Neural progenitor cell (in vitro differentiated cells): ENCODE results near the gene DLG2. TPM values are rescaled to one million over a fixed set of nuclear protein-coding genes. Genes with fewer than 3 reads are reported as not detected.
"Not testable (repeated sequence)": the region's sequence is repeated elsewhere in the genome, so short reads cannot be mapped to it uniquely, and the experiment has no call there.

ENCODE experiments used
- DNase-seq: peaks from one replicate; pipeline ENCODE4 v3.0.0-alpha.2; 2016; ENCODE audit warnings: low spot score
- H2AFZ ChIP-seq: fragments of 200-600 bp; sonication (generic); replicated peaks from 2 replicates; pipeline ENCODE4 v1.6.1; 2016; ENCODE audit warnings: antibody characterized with exemption
- H3F3A ChIP-seq: fragments of 200-600 bp; sonication (generic); 2 replicates; pipeline ENCODE4 v1.6.1; 2016; ENCODE audit warnings: antibody characterized with exemption, low read depth
- H3K27ac ChIP-seq: fragments of 200-600 bp; sonication (generic); 2 replicates; pipeline ENCODE4 v1.5.1; 2016; ENCODE audit warnings: mild to moderate bottlenecking
- H3K27me3 ChIP-seq: fragments of 200-600 bp; sonication (generic); 2 replicates; pipeline ENCODE4 v1.6.1; 2016; ENCODE audit warnings: mild to moderate bottlenecking, moderate library complexity
- H3K36me3 ChIP-seq: fragments of 200-600 bp; sonication (generic); 2 replicates; pipeline ENCODE4 v1.5.1; 2016
- H3K4me1 ChIP-seq: fragments of 200-600 bp; sonication (generic); 2 replicates; pipeline ENCODE4 v1.6.1; 2016; ENCODE audit warnings: mixed run types
- H3K4me2 ChIP-seq: fragments of 200-600 bp; sonication (generic); 2 replicates; pipeline ENCODE4 v1.6.1; 2016
- H3K4me3 ChIP-seq: fragments of 200-600 bp; sonication (generic); 2 replicates; pipeline ENCODE4 v1.5.1; 2016
- H3K79me2 ChIP-seq: fragments of 200-600 bp; sonication (generic); 2 replicates; pipeline ENCODE4 v1.6.1; 2016; ENCODE audit warnings: low read depth
- H3K9ac ChIP-seq: fragments of 200-600 bp; sonication (generic); 2 replicates; pipeline ENCODE4 v1.6.1; 2016
- H3K9me3 ChIP-seq: fragments of 200-600 bp; sonication (generic); 2 replicates; pipeline ENCODE4 v1.5.1; 2016; ENCODE audit warnings: low read depth
- H4K20me1 ChIP-seq: fragments of 200-600 bp; sonication (generic); 2 replicates; pipeline ENCODE4 v1.6.1; 2016; ENCODE audit warnings: low read depth
- H3K27ac Mint-ChIP-seq: 3 replicates; pipeline ENCODE4 v1.8.0; 2021; ENCODE audit warnings: mixed read lengths
- H3K27me3 Mint-ChIP-seq: 2 replicates; pipeline ENCODE4 v1.8.0; 2022; ENCODE audit warnings: low read depth, mild to moderate bottlenecking, inconsistent platforms, moderate library complexity, mixed read lengths; ENCODE audit not compliant: insufficient read depth
- H3K36me3 Mint-ChIP-seq: 3 replicates; pipeline ENCODE4 v1.8.0; 2021; ENCODE audit warnings: mixed read lengths
- H3K4me1 Mint-ChIP-seq: 3 replicates; pipeline ENCODE4 v1.8.0; 2021; ENCODE audit warnings: mixed read lengths
- H3K4me3 Mint-ChIP-seq: 3 replicates; pipeline ENCODE4 v1.8.0; 2021; ENCODE audit warnings: mild to moderate bottlenecking, moderate library complexity, mixed read lengths
- H3K9me3 Mint-ChIP-seq: 3 replicates; pipeline ENCODE4 v1.8.0; 2020; ENCODE audit warnings: mixed read lengths
- EZH2 ChIP-seq: fragments of 200-600 bp; sonication (generic); IDR thresholded peaks from 2 replicates; pipeline ENCODE4 v1.6.1; 2017; ENCODE audit warnings: antibody characterized with exemption, mild to moderate bottlenecking, moderate library complexity
- EZH2phosphoT487 ChIP-seq: fragments of 200-600 bp; sonication (generic); IDR thresholded peaks from 2 replicates; pipeline ENCODE4 v1.6.1; 2017; ENCODE audit warnings: antibody characterized with exemption
- total RNA-seq: library from RNA; depleted of rRNA; stranded (reverse); fragments of >200 nt; gene quantifications from 2 replicates; pipeline ENCODE4 v1.2.3, GENCODE V29; 2015; ENCODE audit warnings: low replicate concordance
- TF ChIP-seq, protein P1 (sequence below): fragments of 200-600 bp; sonication (generic); IDR thresholded peaks from 2 replicates; pipeline ENCODE4 v1.5.1; 2017; ENCODE audit warnings: antibody characterized with exemption, mild to moderate bottlenecking

DLG2 gene
- total RNA-seq, 1 donor from 2014 or later, result 7.5 TPM

DNA sequence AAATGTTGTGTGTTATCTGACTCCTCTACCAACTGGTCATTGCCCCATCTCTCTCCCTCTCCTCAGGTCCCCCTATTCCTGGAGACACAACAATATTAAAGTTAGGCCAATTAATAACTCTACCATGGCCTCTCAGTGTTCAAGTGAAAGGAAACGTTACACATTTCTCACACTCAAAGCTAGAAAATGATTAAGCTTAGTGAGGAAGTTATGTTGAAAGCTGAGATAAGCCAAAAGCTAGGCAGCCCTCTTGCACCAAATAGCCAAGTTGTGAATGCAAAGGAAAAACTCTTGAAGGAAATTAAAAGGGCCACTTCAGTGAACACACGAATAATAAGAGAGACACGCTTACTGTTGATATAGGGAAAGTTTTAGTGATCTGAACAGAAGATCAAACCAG, 6.9 kb downstream of the DLG2 start:
- no peak overlapping the region for H3K27ac ChIP-seq
- no peaks in the 10 kb centered on the region for H3K4me1 ChIP-seq
- H3K9ac ChIP-seq, result no peak overlapping the region
- no peaks in the 10 kb centered on the region for H4K20me1 ChIP-seq
- no peaks in the 10 kb centered on the region for H3K79me2 ChIP-seq
- no peak overlapping the region for H3K4me3 ChIP-seq
- Mint-ChIP-seq H3K4me1 (peaks cover under 1% of the 10 kb centered on the region), H3K27me3 (no peaks in the 10 kb centered on the region), H3K9me3 (no peaks in the 10 kb centered on the region), H3K36me3 (no peaks in the 10 kb centered on the region), H3K27ac (no peak overlapping the region), H3K4me3 (no peak overlapping the region)
- H3F3A ChIP-seq, result no peaks in the 10 kb centered on the region
- DNase-seq, result no peak
- H3K36me3 ChIP-seq, result no peaks in the 10 kb centered on the region
- H3K4me2 ChIP-seq, result no peak overlapping the region
- no peaks in the 10 kb centered on the region for H3K27me3 ChIP-seq
- no peak overlapping the region for H2AFZ ChIP-seq
- TF ChIP-seq EZH2phosphoT487 (no peak), EZH2 (no peak)
- TF ChIP-seq, protein P1, sequence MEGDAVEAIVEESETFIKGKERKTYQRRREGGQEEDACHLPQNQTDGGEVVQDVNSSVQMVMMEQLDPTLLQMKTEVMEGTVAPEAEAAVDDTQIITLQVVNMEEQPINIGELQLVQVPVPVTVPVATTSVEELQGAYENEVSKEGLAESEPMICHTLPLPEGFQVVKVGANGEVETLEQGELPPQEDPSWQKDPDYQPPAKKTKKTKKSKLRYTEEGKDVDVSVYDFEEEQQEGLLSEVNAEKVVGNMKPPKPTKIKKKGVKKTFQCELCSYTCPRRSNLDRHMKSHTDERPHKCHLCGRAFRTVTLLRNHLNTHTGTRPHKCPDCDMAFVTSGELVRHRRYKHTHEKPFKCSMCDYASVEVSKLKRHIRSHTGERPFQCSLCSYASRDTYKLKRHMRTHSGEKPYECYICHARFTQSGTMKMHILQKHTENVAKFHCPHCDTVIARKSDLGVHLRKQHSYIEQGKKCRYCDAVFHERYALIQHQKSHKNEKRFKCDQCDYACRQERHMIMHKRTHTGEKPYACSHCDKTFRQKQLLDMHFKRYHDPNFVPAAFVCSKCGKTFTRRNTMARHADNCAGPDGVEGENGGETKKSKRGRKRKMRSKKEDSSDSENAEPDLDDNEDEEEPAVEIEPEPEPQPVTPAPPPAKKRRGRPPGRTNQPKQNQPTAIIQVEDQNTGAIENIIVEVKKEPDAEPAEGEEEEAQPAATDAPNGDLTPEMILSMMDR, result no peak
- no peaks in the 10 kb centered on the region for H3K9me3 ChIP-seq

DNA sequence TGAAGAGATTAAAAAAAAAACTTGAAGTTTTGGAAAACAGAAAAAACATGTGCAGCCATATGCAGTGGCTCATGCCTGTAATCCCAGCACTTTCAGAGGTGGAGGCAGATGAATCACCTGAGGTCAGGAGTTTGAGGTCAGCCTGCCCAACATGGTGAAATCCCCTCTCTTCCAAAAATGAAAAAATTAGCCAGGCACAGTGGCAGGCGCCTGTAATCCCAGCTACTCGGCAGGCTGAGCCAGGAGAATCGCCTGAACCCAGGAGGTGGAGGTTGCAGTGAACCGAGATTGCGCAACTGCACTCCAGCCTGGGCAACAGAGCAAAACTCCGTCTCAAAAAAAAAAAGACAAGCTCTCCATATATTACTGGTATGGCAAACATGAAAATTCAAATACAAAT, 7.6 kb downstream of the DLG2 start:
- Histone ChIP-seq H3K4me3 (no peak overlapping the region), H3K9ac (no peak overlapping the region), H2AFZ (no peak overlapping the region), H3K27me3 (no peaks in the 10 kb centered on the region), H3K36me3 (no peaks in the 10 kb centered on the region), H3F3A (no peaks in the 10 kb centered on the region), H3K27ac (no peak overlapping the region), H3K4me2 (no peak overlapping the region), H3K79me2 (no peaks in the 10 kb centered on the region), H4K20me1 (no peaks in the 10 kb centered on the region), H3K9me3 (no peaks in the 10 kb centered on the region), H3K4me1 (no peaks in the 10 kb centered on the region)
- Mint-ChIP-seq H3K27ac (no peak overlapping the region), H3K36me3 (no peaks in the 10 kb centered on the region), H3K4me1 (no peaks in the 10 kb centered on the region), H3K4me3 (no peak overlapping the region), H3K27me3 (no peaks in the 10 kb centered on the region), H3K9me3 (no peaks in the 10 kb centered on the region)
- no peak for DNase-seq
- TF ChIP-seq, protein P1, result no peak
- TF ChIP-seq EZH2 (no peak), EZH2phosphoT487 (no peak)

DNA sequence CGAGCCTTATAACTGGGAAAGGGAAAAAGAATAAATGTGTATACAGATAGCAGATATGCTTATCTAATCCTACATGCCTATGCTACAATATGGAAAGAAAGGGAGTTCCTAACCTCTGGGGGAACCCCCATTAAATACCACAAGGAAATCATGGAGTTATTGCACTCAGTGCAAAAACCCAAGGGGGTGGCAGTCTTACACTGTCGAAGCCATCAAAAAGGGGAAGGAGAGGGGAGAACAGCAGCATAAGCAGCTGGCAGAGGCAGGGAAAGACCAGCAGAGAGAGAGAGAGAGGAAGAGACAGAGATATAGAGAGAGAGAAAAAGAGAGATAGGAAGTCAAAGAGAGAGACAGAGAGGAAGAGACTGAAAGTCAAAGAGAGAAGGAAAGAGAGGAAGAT, 15.5 kb downstream of the DLG2 start:
- not testable (repeated sequence) for H3K9me3 Mint-ChIP-seq, H4K20me1 ChIP-seq, H3K36me3 Mint-ChIP-seq, H3K27ac Mint-ChIP-seq, H3K4me1 ChIP-seq, H3K4me3 Mint-ChIP-seq, H3K4me3 ChIP-seq, H3K79me2 ChIP-seq, H3K27ac ChIP-seq, H3F3A ChIP-seq, H3K9ac ChIP-seq, H3K4me2 ChIP-seq, H3K27me3 Mint-ChIP-seq, H3K36me3 ChIP-seq, H3K27me3 ChIP-seq, H3K9me3 ChIP-seq, H3K4me1 Mint-ChIP-seq, H2AFZ ChIP-seq, DNase-seq

DNA sequence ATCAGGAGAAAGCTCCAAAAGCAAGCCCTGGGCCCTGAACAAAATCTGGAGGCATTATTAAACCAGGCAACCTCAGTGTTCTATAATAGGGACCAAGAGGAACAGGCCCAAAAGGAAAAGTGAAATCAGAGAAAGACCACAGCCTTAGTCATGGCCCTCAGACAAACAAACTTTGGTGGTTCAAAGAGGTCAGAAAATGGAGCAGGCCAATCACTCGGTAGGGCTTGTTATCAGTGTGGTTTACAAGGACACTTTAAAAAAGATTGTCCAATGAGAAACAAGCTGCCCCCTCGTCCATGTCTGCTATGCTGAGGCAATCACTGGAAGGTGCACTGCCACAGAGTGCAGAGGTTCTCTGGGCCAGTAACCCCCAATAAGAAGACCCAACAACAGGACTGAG, 17.9 kb downstream of the DLG2 start:
- H3K9me3 Mint-ChIP-seq, H3K4me1 Mint-ChIP-seq, H3F3A ChIP-seq, H3K36me3 Mint-ChIP-seq, H3K36me3 ChIP-seq, H3K27ac ChIP-seq, H3K9me3 ChIP-seq, H4K20me1 ChIP-seq, DNase-seq, H3K27me3 ChIP-seq, H3K4me1 ChIP-seq, H3K27ac Mint-ChIP-seq, H3K9ac ChIP-seq, H3K4me3 Mint-ChIP-seq, H3K4me3 ChIP-seq, H3K27me3 Mint-ChIP-seq, H3K4me2 ChIP-seq, H3K79me2 ChIP-seq, H2AFZ ChIP-seq: not testable (repeated sequence)

DNA sequence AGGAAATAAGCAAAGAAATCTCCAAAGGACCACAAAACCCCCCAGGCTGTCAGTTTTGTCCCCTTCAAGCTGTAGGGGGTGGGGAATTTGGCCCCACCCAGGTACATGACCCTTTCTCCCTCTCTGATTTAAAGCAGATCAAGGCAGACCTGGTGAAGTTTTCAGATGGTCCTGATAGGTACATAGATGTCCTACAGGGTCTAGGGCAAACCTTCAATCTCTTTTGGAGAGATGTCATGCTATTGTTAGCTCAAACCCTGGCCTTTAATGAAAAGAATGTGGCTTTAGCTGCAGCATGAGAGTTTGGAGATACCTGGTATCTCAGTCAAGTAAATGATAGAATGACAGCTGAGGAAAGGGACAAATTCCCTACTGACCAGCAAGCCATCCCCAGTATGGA, 18.5 kb downstream of the DLG2 start:
- not testable (repeated sequence) for H3F3A ChIP-seq, H3K27ac Mint-ChIP-seq, H3K36me3 ChIP-seq, H3K27me3 ChIP-seq, H4K20me1 ChIP-seq, H3K4me3 ChIP-seq, H3K27me3 Mint-ChIP-seq, H3K9me3 Mint-ChIP-seq, H3K4me2 ChIP-seq, H2AFZ ChIP-seq, H3K27ac ChIP-seq, H3K9ac ChIP-seq, H3K36me3 Mint-ChIP-seq, H3K9me3 ChIP-seq, H3K4me1 Mint-ChIP-seq, H3K4me3 Mint-ChIP-seq, H3K4me1 ChIP-seq, H3K79me2 ChIP-seq, DNase-seq

DNA sequence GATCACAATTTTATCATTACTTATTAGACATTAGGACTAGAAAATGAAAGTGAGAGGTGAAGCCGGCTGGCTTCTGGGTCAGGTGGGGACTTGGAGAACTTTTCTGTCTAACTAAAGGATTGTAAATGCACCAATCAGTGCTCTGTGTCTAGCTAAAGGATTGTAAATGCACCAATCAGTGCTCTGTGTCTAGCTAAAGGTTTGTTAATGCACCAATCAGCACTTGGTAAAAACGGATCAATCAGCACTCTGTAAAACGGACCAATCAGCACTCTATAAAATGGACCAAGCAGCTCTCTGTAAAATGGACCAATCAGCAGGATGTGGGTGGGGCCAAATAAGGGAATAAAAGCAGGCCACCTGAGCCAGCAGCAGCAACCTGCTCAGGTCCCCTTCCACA, 20.9 kb downstream of the DLG2 start:
- H3K4me3 ChIP-seq, H3K9me3 Mint-ChIP-seq, H3K27ac Mint-ChIP-seq, H3K9me3 ChIP-seq, H3K27ac ChIP-seq, H3K27me3 ChIP-seq, DNase-seq, H3K4me1 Mint-ChIP-seq, H4K20me1 ChIP-seq, H3K36me3 Mint-ChIP-seq, H3F3A ChIP-seq, H3K9ac ChIP-seq, H3K27me3 Mint-ChIP-seq, H3K36me3 ChIP-seq, H3K79me2 ChIP-seq, H3K4me2 ChIP-seq, H2AFZ ChIP-seq, H3K4me1 ChIP-seq, H3K4me3 Mint-ChIP-seq: not testable (repeated sequence)
